ENCODE results near the gene LPCAT1.

GRCh38 chr5:1543398-1544293, 19.9 kb upstream of the LPCAT1 start:
- TF ChIP-seq ZNF274 (IDR thresholded peaks at IDR 0.05; ENCODE audit: low read depth, low read length) (no peak), YY1 (IDR thresholded peaks at IDR 0.05; ENCODE audit: insufficient read depth, insufficient read length) (no peak)
